Kidney (tissue), 14 donors: ENCODE data around the gene KCNQ1OT1. TPM values are rescaled to one million over a fixed set of nuclear protein-coding genes. Genes with fewer than 3 reads are reported as not detected.

Experiments used
- DNase-seq, 5 donors: peaks; one replicate each; pipeline ENCODE4 v3.0.0-alpha.2; 2013 to 2020
- FAIRE-seq: peaks from 2 replicates; lab custom pipeline; 2012; peaks lifted over from hg19 to GRCh38; lab: Jason Lieb, UNC
- H3K27ac ChIP-seq, 2 donors: one replicate each; pipeline ENCODE4 v1.7.0; 2013; ENCODE audit warnings: low read depth in 2 of 2, low read length in 2 of 2, inconsistent platforms in 1 of 2
- H3K27me3 ChIP-seq: one replicate; pipeline ENCODE4 v1.7.1; 2013; ENCODE audit warnings: low read length, inconsistent platforms; ENCODE audit not compliant: control insufficient read depth, insufficient read depth
- H3K36me3 ChIP-seq, 3 donors: one replicate each; pipeline versions ENCODE4 v1.7.0 to v1.7.1; 2013; ENCODE audit warnings: low read length in 3 of 3, control low read depth in 1 of 3, inconsistent platforms in 1 of 3; ENCODE audit not compliant: insufficient read depth in 3 of 3, control insufficient read depth in 2 of 3
- H3K4me1 ChIP-seq, 3 donors: one replicate each; pipeline versions ENCODE4 v1.7.0 to v1.7.1; 2013; ENCODE audit warnings: low read length in 3 of 3, inconsistent platforms in 1 of 3, low read depth in 1 of 3; ENCODE audit not compliant: control insufficient read depth in 2 of 3, insufficient read depth in 2 of 3
- H3K4me3 ChIP-seq, 3 donors: one replicate each; pipeline versions ENCODE4 v1.7.0 to v1.8.1; 2013; ENCODE audit warnings: low read length in 3 of 3, control low read depth in 1 of 3, inconsistent platforms in 1 of 3
- H3K9ac ChIP-seq, 3 donors: one replicate each; pipeline versions ENCODE4 v1.7.0 to v1.7.1; 2013; ENCODE audit warnings: low read length in 3 of 3, control low read depth in 1 of 3, inconsistent platforms in 1 of 3
- H3K9me3 ChIP-seq, 3 donors: one replicate each; pipeline versions ENCODE4 v1.7.0 to v1.7.1; 2013; ENCODE audit warnings: low read length in 3 of 3, control low read depth in 1 of 3, inconsistent platforms in 1 of 3; ENCODE audit not compliant: control insufficient read depth in 2 of 3, insufficient read depth in 1 of 3
- CTCF ChIP-seq: IDR thresholded peaks from 3 replicates; pipeline ENCODE4 v1.5.1; 2012; ENCODE audit warnings: mild to moderate bottlenecking, moderate library complexity, borderline replicate concordance; ENCODE audit not compliant: insufficient read depth; ENCODE audit errors: extremely low read depth
- intact Hi-C: fragments of 100-400 bp; cut with DNase I; formaldehyde crosslinking; loops from one replicate; pipeline ENCODE4 v1.11.1; 2022
- polyA plus RNA-seq: library from polyadenylated mRNA; stranded (reverse); fragments of 350-450 nt; fragmentation: Illumina TruSeq; extraction: RNeasy Lipid Tissue Mini Kit (QIAGEN cat#74804); gene quantifications from one replicate; pipeline ENCODE4 v1.2.3, GENCODE V29; 2014; ENCODE audit warnings: low read depth, low replicate concordance; ENCODE audit not compliant: insufficient read depth
- total RNA-seq: library from RNA; stranded (reverse); fragmentation: NEBNext Ultra II Directional; extraction: Animal tissue kit (Norgen Biotek cat#: 25700); gene quantifications from one replicate; pipeline ENCODE4 v1.2.1, GENCODE V29; 2021
- donor health status: control.
- donor health status: control.
- donor health status: control.
- donor health status: control.
- donor health status: control.
- donor health status: DM: yes; HTN: yes; CAD: no.
- donor health status: Normal renal cell carcinoma (clear cell type).

The KCNQ1OT1 gene
- total and polyA plus RNA-seq, 2 donors from 2014 or later, result 0.22 to 4.4 TPM

GRCh38 chr11:2671748-2672147 is 28.0 kb downstream of the KCNQ1OT1 start:
- Histone ChIP-seq H3K9me3 (no peaks in the 10 kb centered on the region), H3K36me3 (peaks cover 0 to 5% (median 2%) of the 10 kb centered on the region in 3 donors), H3K4me3 (no peak overlapping the region), H3K4me1 (peaks cover 0 to 11% (median 5%) of the 10 kb centered on the region in 3 donors), H3K27me3 (no peaks in the 10 kb centered on the region), H3K27ac (no peak overlapping the region), H3K9ac (no peak overlapping the region)
- DNase-seq, result peak in 1 of 5 donors; percentile 20
- TF ChIP-seq CTCF, result no peak
- intact Hi-C loops, result no loop called here
- no peak for FAIRE-seq

- no peak overlapping the region for H3K4me3 ChIP-seq
Observed at GRCh38 chr11:2670541-2671100, 29.2 kb downstream of the KCNQ1OT1 start.

GRCh38 chr11:2669634-2670469 is 29.9 kb downstream of the KCNQ1OT1 start:
- intact Hi-C loops, result no loop called here
- peaks cover 0 to 5% (median 2%) of the 10 kb centered on the region in 3 donors for H3K36me3 ChIP-seq
- no peak overlapping the region for H3K27ac ChIP-seq
- FAIRE-seq (no peak), DNase-seq (peak in 1 of 5 donors; percentile 15)
- H3K4me3 ChIP-seq, result no peak overlapping the region
- no peaks in the 10 kb centered on the region for H3K27me3 ChIP-seq
- no peak overlapping the region for H3K9ac ChIP-seq
- no peaks in the 10 kb centered on the region for H3K9me3 ChIP-seq
- no peak for TF ChIP-seq CTCF
- peaks cover 0 to 11% (median 5%) of the 10 kb centered on the region in 3 donors for H3K4me1 ChIP-seq

More at GRCh38 chr11:2670541-2671100, 29.2 kb downstream of the KCNQ1OT1 start:
- DNase-seq (peak in 1 of 5 donors; percentile 22), FAIRE-seq (no peak)
- Histone ChIP-seq H3K9me3 (no peaks in the 10 kb centered on the region), H3K27me3 (no peaks in the 10 kb centered on the region), H3K27ac (no peak overlapping the region), H3K36me3 (peaks cover 0 to 5% (median 2%) of the 10 kb centered on the region in 3 donors), H3K4me1 (peaks cover 0 to 11% (median 5%) of the 10 kb centered on the region in 3 donors), H3K9ac (no peak overlapping the region)
- no peak for TF ChIP-seq CTCF
- intact Hi-C loops, result no loop called here
